Activated CD8-positive, alpha-beta memory T cell treated with anti-CD3 and anti-CD28 coated beads for 48 hours (primary cell): Measurements from ENCODE around the gene SERTM1.

Experiments
- DNase-seq, 3 experiments: peaks; one replicate each; pipeline ENCODE4 v3.0.0-alpha.2; 2020; ENCODE audit warnings: low read depth in 2 of 3, low spot score in 2 of 3

The SERTM1 gene

GRCh38 chr13:36710396-36710795 is 36.6 kb downstream of the SERTM1 start:
- no peak for DNase-seq

- no peak for DNase-seq
These were observed 38.5 kb downstream of the SERTM1 start for GRCh38 chr13:36712290-36712689.

GRCh38 chr13:36712770-36713169 is 39.0 kb downstream of the SERTM1 start:
- DNase-seq: no peak

- DNase-seq: no peak
These were observed 40.1 kb downstream of the SERTM1 start for GRCh38 chr13:36713887-36714286.

- DNase-seq: no peak
These were observed 42.0 kb downstream of the SERTM1 start for GRCh38 chr13:36715841-36716240.

- DNase-seq: no peak
These were observed 43.2 kb downstream of the SERTM1 start for GRCh38 chr13:36717017-36717416.

GRCh38 chr13:36717966-36718545 is 44.2 kb downstream of the SERTM1 start:
- DNase-seq: no peak

- no peak for DNase-seq
These were observed 44.9 kb downstream of the SERTM1 start for GRCh38 chr13:36718686-36719085.

GRCh38 chr13:36724141-36724540 is 50.3 kb downstream of the SERTM1 start:
- no peak for DNase-seq

GRCh38 chr13:36725936-36726335 is 52.1 kb downstream of the SERTM1 start:
- DNase-seq: no peak

- no peak for DNase-seq
These were observed 54.2 kb downstream of the SERTM1 start for GRCh38 chr13:36728006-36728405.

- no peak for DNase-seq
These were observed 62.4 kb downstream of the SERTM1 start for GRCh38 chr13:36736119-36736726.

GRCh38 chr13:36737524-36738083 is 63.8 kb downstream of the SERTM1 start:
- DNase-seq: no peak

- DNase-seq: no peak
These were observed 71.6 kb downstream of the SERTM1 start for GRCh38 chr13:36745436-36745835.

GRCh38 chr13:36746051-36746450 is 72.2 kb downstream of the SERTM1 start:
- no peak for DNase-seq
